ENCODE results near the gene ITSN2.

Gene ITSN2

GRCh38 chr2:24380820-24381219 lies 20.5 kb upstream of the ITSN2 start:
- TF ChIP-seq CTCF (IDR thresholded peaks at IDR 0.05; ENCODE audit: insufficient read depth, missing control alignments), result no peak
- FAIRE-seq, result peak; percentile 83
- DNase-seq (ENCODE audit: insufficient read length, low spot score), result peak; percentile 71

GRCh38 chr2:24375349-24376087 lies 15.2 kb upstream of the ITSN2 start:
- DNase-seq (ENCODE audit: insufficient read length, low spot score), result no peak
- FAIRE-seq, result no peak
- no peak for TF ChIP-seq CTCF (IDR thresholded peaks at IDR 0.05; ENCODE audit: insufficient read depth, missing control alignments)

- DNase-seq (ENCODE audit: insufficient read length, low spot score) (no peak), FAIRE-seq (no peak)
- TF ChIP-seq CTCF (IDR thresholded peaks at IDR 0.05; ENCODE audit: insufficient read depth, missing control alignments), result no peak
Measured at GRCh38 chr2:24374301-24374700, 14.0 kb upstream of the ITSN2 start.

GRCh38 chr2:24372033-24372432 lies 11.7 kb upstream of the ITSN2 start:
- no peak for FAIRE-seq

DNA sequence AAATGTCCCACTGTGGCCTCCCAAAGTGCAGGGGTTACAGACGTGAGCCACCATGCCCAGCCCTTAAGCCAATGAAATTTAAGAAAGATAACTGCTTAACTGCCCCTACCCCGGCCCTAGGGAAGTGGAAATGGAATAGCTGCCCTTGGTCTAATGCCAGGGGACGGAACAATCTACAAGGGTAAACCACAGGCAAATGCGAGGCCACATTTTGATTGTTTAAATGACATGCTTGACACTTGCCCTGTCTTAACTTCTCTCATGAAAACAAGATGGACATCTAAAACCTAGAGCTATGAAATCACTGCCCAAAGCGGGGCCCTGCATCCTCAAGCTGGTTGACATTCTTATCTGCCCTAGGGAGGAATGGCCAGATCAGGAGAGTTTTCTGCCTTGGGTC lies 5.5 kb upstream of the ITSN2 start:
- no peak for DNase-seq (ENCODE audit: insufficient read length, low spot score)
- FAIRE-seq, result no peak
- no peak for TF ChIP-seq CTCF (IDR thresholded peaks at IDR 0.05; ENCODE audit: insufficient read depth, missing control alignments)

More at GRCh38 chr2:24372033-24372432, 11.7 kb upstream of the ITSN2 start:
- DNase-seq (ENCODE audit: insufficient read length, low spot score), result no peak
- TF ChIP-seq CTCF (IDR thresholded peaks at IDR 0.05; ENCODE audit: insufficient read depth, missing control alignments), result no peak

DNA sequence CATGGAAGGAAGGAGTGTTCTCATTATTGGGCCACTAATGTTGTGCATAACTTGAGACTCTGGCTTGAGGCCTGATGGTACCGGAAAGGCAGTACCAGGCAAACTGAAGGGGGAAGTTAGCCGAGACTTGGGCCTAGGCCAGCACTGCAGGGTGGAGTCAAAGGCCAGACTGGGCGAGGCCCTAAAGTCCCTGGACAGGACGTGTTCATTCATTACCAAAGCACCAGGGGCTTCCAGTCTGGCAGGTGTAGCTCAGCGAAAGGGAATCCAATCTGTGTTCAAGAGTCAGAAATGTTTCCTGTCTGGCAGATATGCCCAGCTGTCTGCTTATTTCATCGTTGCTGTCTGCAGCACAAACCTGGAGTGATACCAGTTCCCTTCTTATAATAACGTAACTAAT lies 4.7 kb upstream of the ITSN2 start:
- DNase-seq (ENCODE audit: insufficient read length, low spot score), result no peak
- no peak for TF ChIP-seq CTCF (IDR thresholded peaks at IDR 0.05; ENCODE audit: insufficient read depth, missing control alignments)
- no peak for FAIRE-seq

DNA sequence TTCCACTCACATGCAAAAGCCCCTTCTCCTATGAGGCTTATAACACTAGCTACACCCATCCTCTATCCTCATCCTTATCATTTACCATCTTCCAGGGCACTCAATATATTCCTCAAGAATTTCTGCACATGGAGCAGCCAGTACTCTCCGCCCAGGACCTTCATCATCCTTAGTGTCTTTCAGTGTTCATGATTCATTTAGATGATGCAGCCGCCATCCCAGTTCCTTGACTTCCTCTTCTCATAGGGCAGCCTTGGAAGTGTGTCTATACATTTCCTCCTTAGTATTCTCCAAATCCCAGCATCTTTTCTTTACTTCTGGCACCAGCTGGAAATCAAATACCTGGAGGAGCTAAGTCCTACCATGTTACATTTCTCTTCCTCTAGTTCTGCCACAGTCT lies 3.0 kb upstream of the ITSN2 start:
- FAIRE-seq (no peak), DNase-seq (ENCODE audit: insufficient read length, low spot score) (no peak)
- no peak for TF ChIP-seq CTCF (IDR thresholded peaks at IDR 0.05; ENCODE audit: insufficient read depth, missing control alignments)

Measured in D721Med (cell line).